ENCODE data around the gene ARHGAP9. TPM values are rescaled to one million over a fixed set of nuclear protein-coding genes. Genes with fewer than 3 reads are reported as not detected.

ARHGAP9 gene
- total and polyA plus RNA-seq, 2 donors (not counting 1 experiment from before 2014, with no cell fraction given), result under 0.01 to 0.08 TPM

GRCh38 chr12:57460468-57460784 is 19.2 kb downstream of the ARHGAP9 start:
- DNase-seq (ENCODE audit: low read depth in 2 of 2), result no peak
- no peaks in the 10 kb centered on the region for H3K9me3 ChIP-seq (ENCODE audit: control insufficient read depth, insufficient read depth, low read depth, low read length)
- H3K79me2 ChIP-seq (ENCODE audit: control insufficient read depth, insufficient read depth, low read length), result no peaks in the 10 kb centered on the region
- H3K9ac ChIP-seq (ENCODE audit: insufficient read depth, low read length), result no peak overlapping the region
- no peaks in the 10 kb centered on the region for H3K36me3 ChIP-seq (ENCODE audit: control insufficient read depth, insufficient read depth, low read length)
- H2AFZ ChIP-seq (ENCODE audit: low read length), result no peak overlapping the region
- peak overlapping the region; percentile 12 to 83 (median 57) for H3K4me3 ChIP-seq (replicated peaks in 1 of 4; ENCODE audit: control extremely low read depth in 1 of 4, insufficient read depth in 1 of 4, low read depth in 3 of 4, low read length in 4 of 4)
- peaks cover 3% of the 10 kb centered on the region for H3K4me1 ChIP-seq (ENCODE audit: control insufficient read depth, extremely low read depth, insufficient read depth, low read length)
- no peaks in the 10 kb centered on the region for H4K20me1 ChIP-seq (ENCODE audit: control insufficient read depth, extremely low read depth, insufficient read depth, low read length)
- H3K27me3 ChIP-seq (ENCODE audit: control insufficient read depth, insufficient read depth, low read length), result no peaks in the 10 kb centered on the region
- H3K27ac ChIP-seq (ENCODE audit: insufficient read depth, low read length), result no peak overlapping the region
- no peak for TF ChIP-seq EZH2 (IDR thresholded peaks at IDR 0.05; ENCODE audit: low read length, missing control alignments)
- TF ChIP-seq, protein P1, sequence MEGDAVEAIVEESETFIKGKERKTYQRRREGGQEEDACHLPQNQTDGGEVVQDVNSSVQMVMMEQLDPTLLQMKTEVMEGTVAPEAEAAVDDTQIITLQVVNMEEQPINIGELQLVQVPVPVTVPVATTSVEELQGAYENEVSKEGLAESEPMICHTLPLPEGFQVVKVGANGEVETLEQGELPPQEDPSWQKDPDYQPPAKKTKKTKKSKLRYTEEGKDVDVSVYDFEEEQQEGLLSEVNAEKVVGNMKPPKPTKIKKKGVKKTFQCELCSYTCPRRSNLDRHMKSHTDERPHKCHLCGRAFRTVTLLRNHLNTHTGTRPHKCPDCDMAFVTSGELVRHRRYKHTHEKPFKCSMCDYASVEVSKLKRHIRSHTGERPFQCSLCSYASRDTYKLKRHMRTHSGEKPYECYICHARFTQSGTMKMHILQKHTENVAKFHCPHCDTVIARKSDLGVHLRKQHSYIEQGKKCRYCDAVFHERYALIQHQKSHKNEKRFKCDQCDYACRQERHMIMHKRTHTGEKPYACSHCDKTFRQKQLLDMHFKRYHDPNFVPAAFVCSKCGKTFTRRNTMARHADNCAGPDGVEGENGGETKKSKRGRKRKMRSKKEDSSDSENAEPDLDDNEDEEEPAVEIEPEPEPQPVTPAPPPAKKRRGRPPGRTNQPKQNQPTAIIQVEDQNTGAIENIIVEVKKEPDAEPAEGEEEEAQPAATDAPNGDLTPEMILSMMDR (conservative IDR thresholded peaks at IDR 0.05 in 1 of 2, IDR thresholded peaks at IDR 0.05 in 1 of 2; ENCODE audit: low read depth in 1 of 2, low read length in 2 of 2), result no peak
- H3K4me2 ChIP-seq (ENCODE audit: extremely low read depth, insufficient read depth, low read length), result peak overlapping the region; percentile 75

DNA sequence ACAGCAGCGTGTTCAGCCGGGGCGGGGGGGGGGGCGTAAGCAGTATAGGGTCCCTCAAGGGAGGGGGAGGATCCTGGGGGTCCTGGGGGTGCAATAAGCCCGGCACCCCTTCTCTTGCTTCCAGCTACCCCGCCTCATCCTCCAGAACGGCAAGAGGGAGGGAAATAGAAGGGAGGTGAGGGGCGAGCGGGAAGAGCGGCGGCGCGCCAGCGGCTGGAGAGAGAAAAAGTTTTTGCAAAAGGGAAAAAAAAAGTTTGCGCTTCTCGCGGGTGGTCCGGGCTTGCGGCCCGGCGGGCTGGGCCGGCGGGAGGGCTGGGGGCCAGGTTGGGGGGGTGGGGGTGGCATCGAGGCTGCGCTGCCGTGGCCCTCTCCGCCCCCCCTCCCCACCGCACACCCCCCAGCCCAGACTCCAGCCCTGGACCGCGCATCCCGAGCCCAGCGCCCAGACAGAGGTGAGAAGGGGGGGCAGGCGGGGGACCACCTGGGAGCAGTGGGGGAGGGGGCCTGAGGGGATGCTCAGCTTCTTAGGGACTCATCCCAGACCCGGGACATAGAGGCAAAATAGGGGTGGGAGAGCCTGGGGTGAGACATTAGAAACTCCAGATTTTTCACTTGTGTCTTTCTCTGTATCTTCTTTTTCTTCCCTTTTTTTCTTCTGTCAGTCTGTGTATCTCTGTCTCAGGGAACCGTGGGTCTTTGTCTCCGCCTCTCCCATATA is 19.8 kb downstream of the ARHGAP9 start, which contains the start of gene GLI1:
TSS of gene GLI1 (plus strand) at position 36 of the 718 bp plus-strand sequence. CDS start 3,907 bp downstream, outside the sequence.
- no peak for TF ChIP-seq EZH2 (IDR thresholded peaks at IDR 0.05; ENCODE audit: low read length, missing control alignments)
- TF ChIP-seq, protein P1 (conservative IDR thresholded peaks at IDR 0.05 in 1 of 2, IDR thresholded peaks at IDR 0.05 in 1 of 2; ENCODE audit: low read depth in 1 of 2, low read length in 2 of 2), result no peak
- Histone ChIP-seq H3K36me3 (ENCODE audit: control insufficient read depth, insufficient read depth, low read length) (no peaks in the 10 kb centered on the region), H3K27me3 (ENCODE audit: control insufficient read depth, insufficient read depth, low read length) (no peaks in the 10 kb centered on the region), H3K9me3 (ENCODE audit: control insufficient read depth, insufficient read depth, low read depth, low read length) (no peaks in the 10 kb centered on the region), H3K27ac (ENCODE audit: insufficient read depth, low read length) (peak within 1 kb of the TSS; percentile 62), H4K20me1 (ENCODE audit: control insufficient read depth, extremely low read depth, insufficient read depth, low read length) (no peaks in the 10 kb centered on the region), H3K4me2 (ENCODE audit: extremely low read depth, insufficient read depth, low read length) (peak within 1 kb of the TSS; percentile 100), H3K79me2 (ENCODE audit: control insufficient read depth, insufficient read depth, low read length) (no peaks in the 10 kb centered on the region), H3K4me3 (replicated peaks in 1 of 4; ENCODE audit: control extremely low read depth in 1 of 4, insufficient read depth in 1 of 4, low read depth in 3 of 4, low read length in 4 of 4) (peak within 1 kb of the TSS; percentile 83 to 89 (median 84)), H3K9ac (ENCODE audit: insufficient read depth, low read length) (peak within 1 kb of the TSS; percentile 41), H3K4me1 (ENCODE audit: control insufficient read depth, extremely low read depth, insufficient read depth, low read length) (peaks cover 7% of the 10 kb centered on the region), H2AFZ (ENCODE audit: low read length) (peak within 1 kb of the TSS; percentile 96)
- peak in 1 of 2 donors; percentile 46 for DNase-seq (ENCODE audit: low read depth in 2 of 2)

DNA sequence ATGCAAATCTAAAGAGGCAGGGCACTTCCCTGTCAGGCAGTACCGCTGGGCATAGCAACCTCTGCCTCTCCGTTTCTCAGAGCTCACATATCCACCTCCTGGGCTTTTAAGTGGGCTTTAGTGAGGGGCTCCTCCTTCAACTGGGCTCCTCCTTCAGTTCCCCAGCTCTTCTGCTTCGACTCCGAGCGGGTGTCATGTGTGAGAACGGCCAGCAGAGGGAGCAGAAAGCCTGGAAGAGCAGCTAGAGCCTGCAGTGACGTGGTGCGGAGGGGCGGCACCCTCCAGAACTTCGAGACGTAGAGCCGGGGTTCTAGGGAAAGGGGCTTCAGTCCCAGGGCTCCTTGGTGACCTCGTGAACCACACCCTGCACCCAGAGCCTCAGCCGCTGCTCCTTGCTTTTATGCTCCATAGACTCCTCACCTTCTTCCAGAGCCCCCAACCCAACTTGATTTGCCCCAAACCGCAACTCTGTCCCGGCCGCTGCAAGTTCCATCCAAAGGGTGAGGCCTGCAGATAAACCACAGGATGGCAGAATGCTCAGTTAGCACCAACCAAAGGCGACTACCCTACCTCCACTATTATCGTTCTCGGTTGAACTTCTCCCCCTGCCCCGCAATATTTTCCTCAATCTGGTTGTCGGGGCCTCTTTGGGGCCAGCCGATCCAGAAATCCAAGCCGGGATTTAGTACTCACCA is 20.5 kb downstream of the ARHGAP9 start:
- Histone ChIP-seq H3K27me3 (ENCODE audit: control insufficient read depth, insufficient read depth, low read length) (no peaks in the 10 kb centered on the region), H3K27ac (ENCODE audit: insufficient read depth, low read length) (peak overlapping the region; percentile 62), H3K36me3 (ENCODE audit: control insufficient read depth, insufficient read depth, low read length) (no peaks in the 10 kb centered on the region), H3K9ac (ENCODE audit: insufficient read depth, low read length) (peak overlapping the region; percentile 41), H4K20me1 (ENCODE audit: control insufficient read depth, extremely low read depth, insufficient read depth, low read length) (no peaks in the 10 kb centered on the region), H3K9me3 (ENCODE audit: control insufficient read depth, insufficient read depth, low read depth, low read length) (no peaks in the 10 kb centered on the region), H3K79me2 (ENCODE audit: control insufficient read depth, insufficient read depth, low read length) (no peaks in the 10 kb centered on the region), H3K4me1 (ENCODE audit: control insufficient read depth, extremely low read depth, insufficient read depth, low read length) (peaks cover 12% of the 10 kb centered on the region), H3K4me2 (ENCODE audit: extremely low read depth, insufficient read depth, low read length) (peak overlapping the region; percentile 100), H3K4me3 (replicated peaks in 1 of 4; ENCODE audit: control extremely low read depth in 1 of 4, insufficient read depth in 1 of 4, low read depth in 3 of 4, low read length in 4 of 4) (peak overlapping the region; percentile 83 to 89 (median 84)), H2AFZ (ENCODE audit: low read length) (peak overlapping the region; percentile 96)
- peak; percentile 95 to 97 for DNase-seq (ENCODE audit: low read depth in 2 of 2)
- TF ChIP-seq, protein P1 (conservative IDR thresholded peaks at IDR 0.05 in 1 of 2, IDR thresholded peaks at IDR 0.05 in 1 of 2; ENCODE audit: low read depth in 1 of 2, low read length in 2 of 2), result peak; percentile 74 to 98
- TF ChIP-seq EZH2 (IDR thresholded peaks at IDR 0.05; ENCODE audit: low read length, missing control alignments), result no peak
